Measurements from ENCODE around the gene ITGAE.
A peak's percentile ranks its signal among the peaks of the same experiment; 100 is the strongest.
"Not testable (repeated sequence)": the region's sequence is repeated elsewhere in the genome, so short reads cannot be mapped to it uniquely, and the experiment has no call there.

The ITGAE gene

GRCh38 chr17:3800362-3801271 lies at the start of gene ITGAE:
Gene ITGAE, minus strand, starts transcription at chr17:3801188. Its CDS starts 44 bp downstream, at chr17:3801144.
- no peak for DNase-seq

- DNase-seq: no peak
These were observed 47.3 kb upstream of the ITGAE start for GRCh38 chr17:3848229-3848835.

GRCh38 chr17:3847165-3847670 lies 46.2 kb upstream of the ITGAE start:
- no peak for DNase-seq

GRCh38 chr17:3846437-3847164 lies 45.6 kb upstream of the ITGAE start:
- no peak for DNase-seq

GRCh38 chr17:3845621-3846436 lies 44.8 kb upstream of the ITGAE start, which contains the start of gene NCBP3:
Gene NCBP3, minus strand, starts transcription at chr17:3846246. Its CDS starts 23 bp downstream, at chr17:3846223.
- peak; percentile 89 for DNase-seq

- no peak for DNase-seq
These were observed 44.3 kb upstream of the ITGAE start for GRCh38 chr17:3845291-3845620.

- not testable (repeated sequence) for DNase-seq
These were observed 43.6 kb upstream of the ITGAE start for GRCh38 chr17:3844556-3844955.

GRCh38 chr17:3843935-3844516 lies 43.0 kb upstream of the ITGAE start:
- DNase-seq: peak; percentile 6

- no peak for DNase-seq
These were observed 37.2 kb upstream of the ITGAE start for GRCh38 chr17:3838206-3838605.

GRCh38 chr17:3836551-3836950 lies 35.6 kb upstream of the ITGAE start:
- no peak for DNase-seq

GRCh38 chr17:3835410-3836229 lies 34.6 kb upstream of the ITGAE start:
- no peak for DNase-seq

GRCh38 chr17:3834811-3835210 lies 33.8 kb upstream of the ITGAE start:
- no peak for DNase-seq

- no peak for DNase-seq
These were observed 27.9 kb upstream of the ITGAE start for GRCh38 chr17:3828852-3829232.

GRCh38 chr17:3828151-3828851 lies 27.3 kb upstream of the ITGAE start:
- no peak for DNase-seq

- DNase-seq: peak; percentile 26
These were observed 26.3 kb upstream of the ITGAE start for GRCh38 chr17:3827124-3827773.

- no peak for DNase-seq
These were observed 25.2 kb upstream of the ITGAE start for GRCh38 chr17:3826191-3826590.

GRCh38 chr17:3821101-3821500 lies 20.1 kb upstream of the ITGAE start:
- no peak for DNase-seq

- DNase-seq: no peak
These were observed 17.8 kb upstream of the ITGAE start for GRCh38 chr17:3818786-3819185.

GRCh38 chr17:3817851-3818605 lies 17.0 kb upstream of the ITGAE start:
- DNase-seq: no peak

Data from NCI-H1436 (cell line).